DOHH2 (cell line): ENCODE results near the gene POU2F3.

Source experiments
- CTCF ChIP-seq: fragments of 200-600 bp; sonication (generic); IDR thresholded peaks from one replicate; pipeline ENCODE4 v1.5.1; 2014; ENCODE audit warnings: antibody characterized with exemption, mild to moderate bottlenecking, low read depth, low read length; ENCODE audit not compliant: poor library complexity, severe bottlenecking
- EZH2phosphoT487 ChIP-seq: fragments of 200-600 bp; sonication (generic); IDR thresholded peaks from 2 replicates; pipeline ENCODE4 v1.6.1; 2017; ENCODE audit warnings: borderline replicate concordance, mild to moderate bottlenecking, antibody characterized with exemption, low read length, moderate library complexity, mixed read lengths

DNA sequence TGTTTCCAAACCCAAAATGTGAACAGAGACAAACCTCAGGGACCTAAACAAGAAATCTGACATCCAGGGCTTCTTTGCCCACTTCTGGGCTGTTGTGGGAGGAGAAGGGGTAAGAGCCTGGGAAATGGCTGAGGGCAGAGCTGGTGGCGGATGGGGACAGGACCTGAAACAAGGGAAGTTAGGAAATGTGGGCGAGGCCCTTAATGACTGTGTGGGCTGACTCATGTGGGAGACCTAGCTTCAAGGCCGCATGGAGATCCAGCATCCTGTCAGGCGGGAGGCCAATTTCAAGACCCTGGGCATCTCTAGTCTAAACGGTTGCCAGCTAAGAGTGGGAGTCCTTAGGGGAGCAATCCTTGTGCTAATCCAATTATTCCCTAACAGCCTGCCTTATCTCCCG is 31.2 kb upstream of the POU2F3 start:
- TF ChIP-seq CTCF (no peak), EZH2phosphoT487 (no peak)
